HUES6 (cell line): Measurements from ENCODE around the gene KBTBD8.

Experiments
- H3K27ac ChIP-seq: 2 replicates; pipeline ENCODE4 v1.7.0; 2013; ENCODE audit warnings: low read depth, mild to moderate bottlenecking, low read length, inconsistent platforms
- H3K27me3 ChIP-seq: 2 replicates; pipeline ENCODE4 v1.6.1; 2013; ENCODE audit warnings: low read length; ENCODE audit not compliant: control insufficient read depth, insufficient read depth
- H3K36me3 ChIP-seq: 2 replicates; pipeline ENCODE4 v1.6.1; 2013; ENCODE audit warnings: low read length; ENCODE audit not compliant: control insufficient read depth, insufficient read depth
- H3K4me1 ChIP-seq: 2 replicates; pipeline ENCODE4 v1.6.1; 2013; ENCODE audit warnings: low read length; ENCODE audit not compliant: control insufficient read depth, insufficient read depth
- H3K4me3 ChIP-seq: 2 replicates; pipeline ENCODE4 v1.5.1; 2013; ENCODE audit warnings: low read depth, low read length
- H3K9ac ChIP-seq: one replicate; pipeline ENCODE4 v1.6.1; 2013; ENCODE audit warnings: mild to moderate bottlenecking, low read length
- H3K9me3 ChIP-seq: 2 replicates; pipeline ENCODE4 v1.6.1; 2013; ENCODE audit warnings: low read depth, low read length; ENCODE audit not compliant: control insufficient read depth, insufficient read depth

KBTBD8 gene

DNA sequence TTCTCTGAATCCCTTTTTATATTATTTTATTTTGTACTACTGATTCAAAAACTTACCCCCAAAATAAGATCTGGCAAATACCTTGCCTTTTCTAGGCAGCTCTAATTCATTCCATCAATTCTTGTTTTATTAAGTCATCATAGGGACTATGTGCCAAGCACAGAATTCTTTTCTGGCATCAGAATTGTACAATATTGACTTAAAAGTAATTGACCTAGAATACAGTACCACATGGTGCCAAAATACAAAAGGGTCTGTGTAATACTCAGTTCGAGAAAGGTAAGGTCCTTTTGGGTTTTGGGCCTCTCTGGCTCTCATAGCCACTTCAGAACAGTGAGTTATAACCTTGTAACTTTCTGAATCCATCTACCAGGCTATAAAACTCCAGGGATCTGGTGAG, 46.2 kb downstream of the KBTBD8 start:
- Histone ChIP-seq H3K27me3 (no peaks in the 10 kb centered on the region), H3K9me3 (peaks cover 3% of the 10 kb centered on the region; the same call in 1 of the 2 replicates), H3K36me3 (no peaks in the 10 kb centered on the region; the same call in 1 of the 2 replicates), H3K9ac (no peak overlapping the region), H3K4me1 (0 out of 2 replicates have a peak, but pooled peaks cover 7% of the 10 kb centered on the region), H3K27ac (no peak overlapping the region), H3K4me3 (no peak overlapping the region)

DNA sequence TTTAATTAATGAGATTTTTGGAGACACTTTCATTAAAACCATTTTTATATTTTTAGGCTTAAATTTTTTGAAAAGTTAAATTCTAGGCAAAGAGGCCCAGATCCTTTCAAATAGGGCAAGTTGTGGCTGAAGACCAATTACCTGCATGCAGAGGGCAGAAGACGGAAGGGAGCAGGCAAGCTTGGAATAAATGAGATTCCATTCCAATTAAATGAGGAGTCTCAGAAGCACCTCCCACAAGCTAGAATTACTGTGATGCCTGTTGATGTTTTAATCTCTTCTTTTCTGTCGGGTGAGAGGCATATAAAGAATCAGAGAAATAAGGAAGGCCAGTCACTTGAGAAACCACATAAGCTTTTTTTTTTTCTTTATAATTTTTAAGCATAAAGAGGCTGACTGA, 46.8 kb downstream of the KBTBD8 start:
- Histone ChIP-seq H3K4me1 (0 out of 2 replicates have a peak, but pooled peaks cover 7% of the 10 kb centered on the region), H3K27ac (no peak overlapping the region), H3K9me3 (peaks cover 3% of the 10 kb centered on the region; the same call in 1 of the 2 replicates), H3K27me3 (no peaks in the 10 kb centered on the region), H3K9ac (no peak overlapping the region), H3K4me3 (no peak overlapping the region), H3K36me3 (no peaks in the 10 kb centered on the region; the same call in 1 of the 2 replicates)

DNA sequence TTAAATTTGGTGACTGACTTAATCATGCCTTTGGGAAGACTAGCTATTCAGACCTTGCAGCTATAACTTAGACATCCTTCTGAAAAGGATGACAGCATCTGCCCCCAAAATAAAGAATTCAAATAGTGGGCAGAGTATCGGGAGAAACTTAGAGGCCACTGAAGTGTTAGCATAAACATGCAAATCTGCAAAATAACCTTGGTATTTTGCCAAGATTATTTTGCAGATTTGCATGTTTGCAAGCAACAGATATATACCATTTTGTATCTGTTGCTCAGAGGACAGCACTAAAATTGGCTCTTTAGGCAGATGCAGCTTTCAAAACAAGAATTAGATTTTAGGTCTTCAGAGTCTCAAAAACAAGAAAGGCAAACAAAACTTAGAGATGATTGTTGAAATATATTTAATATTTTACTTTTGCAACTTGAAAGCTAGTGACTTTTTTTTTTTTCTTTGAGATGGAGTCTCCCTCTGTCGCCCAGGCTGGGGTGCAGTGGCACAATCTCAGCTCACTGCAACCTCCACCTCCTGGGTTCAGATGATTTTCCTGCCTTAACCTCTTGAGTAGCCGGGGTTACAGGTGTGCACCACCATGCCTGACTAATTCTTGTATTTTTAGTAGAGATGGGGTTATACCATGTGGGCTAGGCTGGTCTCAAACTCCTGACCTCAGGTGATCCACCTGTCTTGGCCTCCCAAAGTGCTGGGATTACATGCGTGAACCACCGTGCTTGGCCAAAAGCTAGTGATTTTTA, 47.8 kb downstream of the KBTBD8 start:
- Histone ChIP-seq H3K36me3 (no peaks in the 10 kb centered on the region; the same call in 1 of the 2 replicates), H3K27me3 (no peaks in the 10 kb centered on the region), H3K9ac (no peak overlapping the region), H3K27ac (no peak overlapping the region), H3K4me3 (no peak overlapping the region), H3K9me3 (peaks cover 8% of the 10 kb centered on the region; the same call in 1 of the 2 replicates), H3K4me1 (0 out of 2 replicates have a peak, but pooled peaks cover 7% of the 10 kb centered on the region)

DNA sequence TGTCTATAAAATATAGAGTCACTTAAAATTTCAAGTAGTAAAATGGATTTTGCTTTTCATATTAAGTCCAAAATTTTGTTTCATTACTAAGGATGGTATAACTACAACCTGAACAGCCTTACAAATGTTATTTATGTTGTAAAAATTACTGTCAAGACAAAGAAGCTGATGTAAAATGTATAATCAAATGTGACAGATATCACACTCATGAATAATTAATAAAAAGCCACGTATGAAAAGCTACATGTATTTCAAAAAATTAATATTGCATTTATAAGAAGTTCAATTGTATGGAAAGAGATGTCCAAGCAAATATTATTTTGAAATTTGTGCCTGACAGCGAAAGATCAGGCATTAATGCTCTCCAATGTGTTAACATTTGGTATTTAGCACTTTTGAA, 48.9 kb downstream of the KBTBD8 start:
- Histone ChIP-seq H3K4me1 (0 out of 2 replicates have a peak, but pooled peaks cover 7% of the 10 kb centered on the region), H3K36me3 (no peaks in the 10 kb centered on the region), H3K27me3 (no peaks in the 10 kb centered on the region), H3K4me3 (no peak overlapping the region), H3K9ac (no peak overlapping the region), H3K9me3 (peaks cover 8% of the 10 kb centered on the region; the same call in 1 of the 2 replicates), H3K27ac (no peak overlapping the region)

DNA sequence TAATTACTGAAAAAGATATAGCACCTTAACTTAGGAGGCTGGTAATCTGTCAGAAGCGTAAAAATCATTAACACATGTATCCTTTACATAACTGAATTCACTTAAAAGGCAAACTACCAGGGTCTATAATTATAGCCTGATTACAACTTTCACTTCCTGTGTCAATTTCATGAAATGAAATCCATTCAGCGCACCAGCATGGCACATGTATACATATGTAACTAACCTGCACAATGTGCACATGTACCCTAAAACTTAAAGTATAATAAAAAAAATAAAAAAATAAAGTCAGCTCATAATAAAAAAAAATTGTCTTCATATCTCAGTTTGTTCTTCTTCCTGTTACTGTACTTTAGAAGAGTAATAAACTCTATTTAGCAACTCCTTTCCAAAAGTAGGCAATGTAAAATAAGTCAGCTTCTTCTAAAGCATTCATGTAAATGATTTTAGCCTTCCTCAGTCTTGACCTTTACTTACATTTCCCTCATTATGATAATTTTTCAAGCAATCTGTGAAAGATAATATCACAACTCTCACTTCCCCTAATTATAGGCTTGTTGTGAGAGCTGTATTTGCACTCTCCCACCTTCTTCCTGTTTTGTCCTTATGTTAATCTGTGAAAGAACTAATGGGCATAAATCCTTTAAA, 50.1 kb downstream of the KBTBD8 start:
- Histone ChIP-seq H3K4me1 (0 out of 2 replicates have a peak, but pooled peaks cover 7% of the 10 kb centered on the region), H3K36me3 (no peaks in the 10 kb centered on the region), H3K27ac (no peak overlapping the region), H3K27me3 (no peaks in the 10 kb centered on the region), H3K4me3 (no peak overlapping the region), H3K9me3 (peaks cover 7% of the 10 kb centered on the region; the same call in 1 of the 2 replicates), H3K9ac (no peak overlapping the region)

DNA sequence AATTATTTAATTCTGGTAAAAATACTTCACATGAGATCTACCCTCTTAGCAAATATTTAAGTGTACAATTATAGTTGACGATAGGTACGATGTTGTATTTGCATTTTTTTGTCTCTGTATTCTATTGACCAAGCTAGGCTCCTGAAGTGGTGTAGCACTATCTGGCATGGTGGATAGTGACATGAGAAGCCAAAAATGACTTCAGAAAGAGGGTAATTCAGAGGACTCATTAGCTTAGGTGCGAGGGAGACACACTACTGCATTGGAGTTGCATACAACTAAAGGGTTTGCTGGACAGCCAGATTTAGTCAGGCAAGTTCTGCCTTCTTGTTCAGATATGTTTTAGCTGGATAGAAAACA, 50.6 kb downstream of the KBTBD8 start:
- H3K4me3 ChIP-seq, result no peak overlapping the region
- 0 out of 2 replicates have a peak, but pooled peaks cover 7% of the 10 kb centered on the region for H3K4me1 ChIP-seq
- no peaks in the 10 kb centered on the region for H3K36me3 ChIP-seq
- H3K27me3 ChIP-seq, result no peaks in the 10 kb centered on the region
- H3K9ac ChIP-seq, result no peak overlapping the region
- no peak overlapping the region for H3K27ac ChIP-seq
- H3K9me3 ChIP-seq, result peaks cover 7% of the 10 kb centered on the region; the same call in 1 of the 2 replicates

DNA sequence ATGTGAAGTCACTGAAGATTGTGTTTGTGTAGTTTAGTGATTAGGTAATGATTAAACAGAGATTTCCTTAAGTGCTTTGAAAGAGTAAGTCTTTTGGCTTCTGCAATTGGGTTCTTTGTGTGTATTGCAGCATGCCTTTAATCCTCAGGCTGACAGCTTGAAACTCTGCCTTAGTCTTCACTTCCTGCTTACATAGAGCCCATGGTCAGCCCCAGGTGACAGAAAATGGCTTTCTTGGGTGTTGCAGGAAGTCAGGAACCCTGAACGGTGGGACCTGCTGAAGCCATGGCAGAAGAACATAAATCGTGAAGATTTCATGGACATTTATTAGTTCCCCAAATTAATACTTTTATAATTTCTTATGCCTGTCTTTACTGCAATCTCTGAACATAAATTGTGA, 61.3 kb downstream of the KBTBD8 start:
- no peaks in the 10 kb centered on the region for H3K27me3 ChIP-seq
- no peaks in the 10 kb centered on the region for H3K4me1 ChIP-seq
- no peak overlapping the region for H3K9ac ChIP-seq
- H3K9me3 ChIP-seq, result peaks cover 16% of the 10 kb centered on the region
- no peaks in the 10 kb centered on the region for H3K36me3 ChIP-seq
- H3K4me3 ChIP-seq, result no peak overlapping the region
- no peak overlapping the region for H3K27ac ChIP-seq
